ENCODE data around the gene NFASC.

NFASC gene

DNA sequence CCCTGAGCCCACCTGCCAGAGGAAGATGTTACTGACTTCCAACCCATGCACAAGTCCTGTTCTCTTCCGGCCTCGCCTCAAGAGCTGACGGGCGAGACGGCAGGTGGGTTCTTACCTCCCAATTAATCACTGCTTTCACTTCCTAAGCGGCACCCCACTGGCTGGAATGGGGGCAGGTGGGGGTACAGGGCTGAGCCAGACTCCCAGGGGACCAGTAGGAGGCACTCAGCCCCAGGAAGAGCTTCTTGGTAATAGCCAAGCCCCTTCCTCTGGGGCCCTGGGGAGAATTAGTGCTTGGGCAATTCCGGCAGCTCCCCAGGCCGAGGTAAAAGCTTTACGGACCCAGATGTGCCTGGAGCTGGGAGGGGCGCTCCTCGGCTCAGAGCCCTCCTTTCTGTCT is 182.0 kb downstream of the NFASC start:
- Histone ChIP-seq H3K27ac (ENCODE audit: low read depth, low read length) (no peak overlapping the region), H3K4me3 (ENCODE audit: low read length) (no peak overlapping the region), H3K79me2 (ENCODE audit: control insufficient read depth, low read length) (no peaks in the 10 kb centered on the region), H3K4me2 (ENCODE audit: low read length) (no peak overlapping the region), H3K27me3 (ENCODE audit: control insufficient read depth, low read length) (peaks cover 9% of the 10 kb centered on the region; the same call in 1 of the 2 replicates), H4K20me1 (ENCODE audit: control insufficient read depth, insufficient read depth, low read depth, low read length) (no peaks in the 10 kb centered on the region), H3K4me1 (ENCODE audit: control insufficient read depth, low read length) (no peaks in the 10 kb centered on the region), H3F3A (ENCODE audit: control insufficient read depth, insufficient read depth) (no peaks in the 10 kb centered on the region), H3K9me2 (replicated peaks; ENCODE audit: control insufficient read depth, low read length) (no peaks in the 10 kb centered on the region), H3K36me3 (ENCODE audit: control insufficient read depth, low read length) (no peaks in the 10 kb centered on the region), H3K9me3 (ENCODE audit: control insufficient read depth, insufficient read depth, low read length) (no peaks in the 10 kb centered on the region)
- TF ChIP-seq, protein P1, sequence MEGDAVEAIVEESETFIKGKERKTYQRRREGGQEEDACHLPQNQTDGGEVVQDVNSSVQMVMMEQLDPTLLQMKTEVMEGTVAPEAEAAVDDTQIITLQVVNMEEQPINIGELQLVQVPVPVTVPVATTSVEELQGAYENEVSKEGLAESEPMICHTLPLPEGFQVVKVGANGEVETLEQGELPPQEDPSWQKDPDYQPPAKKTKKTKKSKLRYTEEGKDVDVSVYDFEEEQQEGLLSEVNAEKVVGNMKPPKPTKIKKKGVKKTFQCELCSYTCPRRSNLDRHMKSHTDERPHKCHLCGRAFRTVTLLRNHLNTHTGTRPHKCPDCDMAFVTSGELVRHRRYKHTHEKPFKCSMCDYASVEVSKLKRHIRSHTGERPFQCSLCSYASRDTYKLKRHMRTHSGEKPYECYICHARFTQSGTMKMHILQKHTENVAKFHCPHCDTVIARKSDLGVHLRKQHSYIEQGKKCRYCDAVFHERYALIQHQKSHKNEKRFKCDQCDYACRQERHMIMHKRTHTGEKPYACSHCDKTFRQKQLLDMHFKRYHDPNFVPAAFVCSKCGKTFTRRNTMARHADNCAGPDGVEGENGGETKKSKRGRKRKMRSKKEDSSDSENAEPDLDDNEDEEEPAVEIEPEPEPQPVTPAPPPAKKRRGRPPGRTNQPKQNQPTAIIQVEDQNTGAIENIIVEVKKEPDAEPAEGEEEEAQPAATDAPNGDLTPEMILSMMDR (IDR thresholded peaks at IDR 0.05; ENCODE audit: low read depth, low read length, poor library complexity, severe bottlenecking): no peak
- no peak for TF ChIP-seq EZH2phosphoT487 (IDR thresholded peaks at IDR 0.05; ENCODE audit: borderline replicate concordance, low read length)

DNA sequence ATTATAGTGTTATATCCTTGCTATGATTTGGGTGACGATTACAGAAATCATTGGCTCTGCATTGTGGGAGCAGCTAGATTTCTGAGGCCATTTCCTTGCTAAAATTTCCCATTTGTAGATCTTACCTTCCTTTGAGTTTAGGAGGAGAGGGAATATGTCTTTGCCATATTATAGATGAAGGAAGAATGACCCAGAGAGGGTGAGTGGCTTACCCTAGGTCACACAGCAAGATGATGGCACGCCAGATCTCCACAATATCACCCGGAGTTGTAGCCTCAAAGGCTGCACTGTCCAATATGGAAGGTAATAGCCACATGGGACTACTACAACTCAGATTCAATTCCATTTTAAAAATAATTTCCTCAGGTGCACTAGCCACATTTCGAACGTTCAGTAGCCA is 182.6 kb downstream of the NFASC start:
- Histone ChIP-seq H3K4me3 (ENCODE audit: low read length) (no peak overlapping the region), H3K27ac (ENCODE audit: low read depth, low read length) (no peak overlapping the region), H3K9me3 (ENCODE audit: control insufficient read depth, insufficient read depth, low read length) (no peaks in the 10 kb centered on the region), H4K20me1 (ENCODE audit: control insufficient read depth, insufficient read depth, low read depth, low read length) (no peaks in the 10 kb centered on the region), H3K36me3 (ENCODE audit: control insufficient read depth, low read length) (no peaks in the 10 kb centered on the region), H3K9me2 (replicated peaks; ENCODE audit: control insufficient read depth, low read length) (no peaks in the 10 kb centered on the region), H3F3A (ENCODE audit: control insufficient read depth, insufficient read depth) (no peaks in the 10 kb centered on the region), H3K79me2 (ENCODE audit: control insufficient read depth, low read length) (no peaks in the 10 kb centered on the region), H3K4me1 (ENCODE audit: control insufficient read depth, low read length) (no peaks in the 10 kb centered on the region), H3K27me3 (ENCODE audit: control insufficient read depth, low read length) (peaks cover 9% of the 10 kb centered on the region; the same call in 1 of the 2 replicates), H3K4me2 (ENCODE audit: low read length) (no peak overlapping the region)
- TF ChIP-seq EZH2phosphoT487 (IDR thresholded peaks at IDR 0.05; ENCODE audit: borderline replicate concordance, low read length): no peak
- TF ChIP-seq, protein P1 (IDR thresholded peaks at IDR 0.05; ENCODE audit: low read depth, low read length, poor library complexity, severe bottlenecking): no peak

DNA sequence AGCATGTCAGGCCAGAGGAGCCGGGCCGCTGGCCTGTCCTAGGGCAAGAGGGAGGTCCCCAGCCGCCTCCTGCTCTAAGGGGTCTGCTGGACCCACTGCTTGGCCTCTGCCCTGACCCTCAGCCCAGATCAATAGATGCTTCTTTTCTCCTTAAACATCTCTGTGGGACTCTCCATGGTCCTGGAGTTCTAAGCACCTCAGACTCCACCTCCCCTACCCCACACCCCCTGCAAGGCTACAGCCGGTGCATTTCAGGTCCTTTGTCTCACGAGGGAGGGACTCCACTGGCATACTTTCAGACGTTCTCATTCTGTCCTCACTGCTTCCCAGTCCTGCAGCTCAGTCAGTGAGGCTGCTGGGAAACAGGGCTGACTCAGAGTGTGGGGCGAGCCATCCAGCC is 183.4 kb downstream of the NFASC start:
- H3K27me3 ChIP-seq (ENCODE audit: control insufficient read depth, low read length): peaks cover 9% of the 10 kb centered on the region; the same call in 1 of the 2 replicates
- TF ChIP-seq EZH2phosphoT487 (IDR thresholded peaks at IDR 0.05; ENCODE audit: borderline replicate concordance, low read length): no peak
- TF ChIP-seq, protein P1 (IDR thresholded peaks at IDR 0.05; ENCODE audit: low read depth, low read length, poor library complexity, severe bottlenecking): no peak

More for the DNA sequence above, 183.4 kb downstream of the NFASC start:
- Histone ChIP-seq H3K4me2 (ENCODE audit: low read length) (no peak overlapping the region), H4K20me1 (ENCODE audit: control insufficient read depth, insufficient read depth, low read depth, low read length) (no peaks in the 10 kb centered on the region), H3K27ac (ENCODE audit: low read depth, low read length) (no peak overlapping the region), H3F3A (ENCODE audit: control insufficient read depth, insufficient read depth) (no peaks in the 10 kb centered on the region), H3K36me3 (ENCODE audit: control insufficient read depth, low read length) (no peaks in the 10 kb centered on the region), H3K4me3 (ENCODE audit: low read length) (no peak overlapping the region), H3K9me3 (ENCODE audit: control insufficient read depth, insufficient read depth, low read length) (no peaks in the 10 kb centered on the region), H3K9me2 (replicated peaks; ENCODE audit: control insufficient read depth, low read length) (no peaks in the 10 kb centered on the region), H3K4me1 (ENCODE audit: control insufficient read depth, low read length) (no peaks in the 10 kb centered on the region), H3K79me2 (ENCODE audit: control insufficient read depth, low read length) (no peaks in the 10 kb centered on the region)
